Endothelial cell of umbilical vein (primary cell): ENCODE results near the gene ZNF385D. TPM values are rescaled to one million over a fixed set of nuclear protein-coding genes. Genes with fewer than 3 reads are reported as not detected.

Experiments used
- BruUV-seq: library from RNA; stranded (reverse); fragments of 400-500 nt; replicated peaks from 2 replicates; lab custom pipeline; 2021; lab: Mats Ljungman, UMichigan
- CTCF ChIA-PET: fragments of 300-600, 350-600 bp; sonication (Branson Sonifier 250); formaldehyde crosslinking; loops from one replicate; lab custom pipeline; 2021; ENCODE audit warnings: antibody characterized with exemption, inconsistent platforms; lab: Charles Lee
- POLR2A ChIA-PET: fragments of 300-600, 350-600 bp; sonication (Branson Sonifier 250); formaldehyde crosslinking; loops from one replicate; lab custom pipeline; 2021; ENCODE audit warnings: antibody characterized with exemption, inconsistent platforms; lab: Charles Lee
- DNase-seq: peaks from one replicate; pipeline ENCODE4 v3.0.0-alpha.2; 2011; ENCODE audit warnings: low read depth, low spot score
- FAIRE-seq: peaks from 2 replicates; lab custom pipeline; 2011; peaks lifted over from hg19 to GRCh38; lab: Jason Lieb, UNC
- H2AFZ ChIP-seq: 2 replicates; pipeline ENCODE4 v1.6.0; 2012; ENCODE audit warnings: low read depth, low read length, control low read depth, inconsistent platforms
- H3K27ac ChIP-seq: 2 replicates; pipeline ENCODE4 v1.5.1; 2011; ENCODE audit warnings: low read depth, mild to moderate bottlenecking, control low read depth, low read length, moderate library complexity; ENCODE audit not compliant: insufficient read depth
- H3K27me3 ChIP-seq, 2 experiments: 2 replicates each; pipeline versions ENCODE4 v1.6.0 to v1.6.1; 2011; ENCODE audit warnings: low read length in 2 of 2, mixed read lengths in 1 of 2; ENCODE audit not compliant: control insufficient read depth in 2 of 2, insufficient read depth in 2 of 2
- H3K36me3 ChIP-seq, 2 experiments: 2 replicates in 1 of 2; 3 replicates in 1 of 2; pipeline ENCODE4 v1.5.1; 2011; ENCODE audit warnings: low read length in 2 of 2, mild to moderate bottlenecking in 1 of 2, moderate library complexity in 1 of 2; ENCODE audit not compliant: control insufficient read depth in 2 of 2, insufficient read depth in 2 of 2; ENCODE audit errors: extremely low read depth in 1 of 2
- H3K4me1 ChIP-seq: 3 replicates; pipeline ENCODE4 v1.5.1; 2011; ENCODE audit warnings: mild to moderate bottlenecking, low read length; ENCODE audit not compliant: control insufficient read depth, insufficient read depth; ENCODE audit errors: extremely low read depth
- H3K4me2 ChIP-seq: 2 replicates; pipeline ENCODE4 v1.6.1; 2011; ENCODE audit warnings: low read length, control low read depth, mixed read lengths; ENCODE audit not compliant: insufficient read depth
- H3K4me3 ChIP-seq, 3 experiments: fragments of 200-600 bp in 1 of 3; sonication (generic), shearing (Covaris generic) in 1 of 3; replicated peaks in 1 of 3; 2 replicates each; pipeline ENCODE4 v1.5.1; 2011 to 2016; ENCODE audit warnings: control low read depth in 3 of 3, low read length in 3 of 3, mild to moderate bottlenecking in 2 of 3, inconsistent platforms in 1 of 3, low read depth in 1 of 3, moderate library complexity in 1 of 3; ENCODE audit not compliant: insufficient read depth in 1 of 3
- H3K79me2 ChIP-seq: 2 replicates; pipeline ENCODE4 v1.6.0; 2012; ENCODE audit warnings: low read length, inconsistent platforms; ENCODE audit not compliant: control insufficient read depth, insufficient read depth
- H3K9ac ChIP-seq: replicated peaks from 2 replicates; pipeline ENCODE3; 2011; ENCODE audit warnings: low read length, control low read depth; ENCODE audit not compliant: insufficient read depth; ENCODE audit errors: extremely low read depth
- H3K9me1 ChIP-seq: replicated peaks from 3 replicates; pipeline ENCODE4 v1.6.0; 2011; ENCODE audit warnings: mild to moderate bottlenecking, low read length; ENCODE audit not compliant: control insufficient read depth, insufficient read depth; ENCODE audit errors: extremely low read depth
- H3K9me3 ChIP-seq: replicated peaks from 2 replicates; pipeline ENCODE4 v1.5.1; 2012; ENCODE audit warnings: low read length, inconsistent platforms; ENCODE audit not compliant: control insufficient read depth, insufficient read depth
- H4K20me1 ChIP-seq: replicated peaks from 2 replicates; pipeline ENCODE3; 2011; ENCODE audit warnings: mild to moderate bottlenecking, low read length; ENCODE audit not compliant: control insufficient read depth, insufficient read depth; ENCODE audit errors: extremely low read depth
- EZH2 ChIP-seq: IDR thresholded peaks from 2 replicates; pipeline ENCODE4 v1.6.1; 2012; ENCODE audit warnings: borderline replicate concordance, low read depth, mild to moderate bottlenecking, moderate library complexity, low read length, inconsistent platforms; ENCODE audit not compliant: severe bottlenecking
- FOS ChIP-seq: IDR thresholded peaks from 2 replicates; pipeline ENCODE4 v1.6.1; 2011; ENCODE audit warnings: mild to moderate bottlenecking, low read length, moderate library complexity, borderline replicate concordance; ENCODE audit not compliant: insufficient read depth
- GATA2 ChIP-seq: IDR thresholded peaks from 2 replicates; pipeline ENCODE4 v1.7.0; 2011; ENCODE audit warnings: low read depth, mild to moderate bottlenecking, moderate library complexity, mixed read lengths, low read length; ENCODE audit not compliant: insufficient read length, insufficient read depth
- JUN ChIP-seq: IDR thresholded peaks from 2 replicates; pipeline ENCODE4 v1.6.1; 2011; ENCODE audit warnings: borderline replicate concordance, low read depth; ENCODE audit not compliant: insufficient read length, insufficient read depth
- MAX ChIP-seq: IDR thresholded peaks from 2 replicates; pipeline ENCODE4 v1.6.1; 2011; ENCODE audit not compliant: insufficient read depth, insufficient read length
- MYC ChIP-seq: IDR thresholded peaks from one replicate; pipeline ENCODE4 v1.6.1; 2011; ENCODE audit warnings: mild to moderate bottlenecking, low read depth, low read length
- POLR2A ChIP-seq: IDR thresholded peaks from 2 replicates; pipeline ENCODE4 v1.6.1; 2012; ENCODE audit warnings: low read depth, mild to moderate bottlenecking, control low read depth, low read length
- POLR2AphosphoS5 ChIP-seq: IDR thresholded peaks from 2 replicates; pipeline ENCODE4 v1.6.1; 2012; ENCODE audit warnings: low read depth, mild to moderate bottlenecking, control low read depth, low read length, moderate library complexity; ENCODE audit not compliant: insufficient read depth
- dilution Hi-C: fragments of 300-500 bp; cut with MboI; formaldehyde crosslinking; loops from one replicate; pipeline ENCODE4 v1.15.0; 2019; ENCODE audit warnings: low sequenced_read_pairs; ENCODE audit not compliant: extremely low pct_ligation_motif_present
- intact Hi-C: fragments of 100-400 bp; cut with micrococcal nuclease; formaldehyde crosslinking; loops from one replicate; pipeline ENCODE4 v1.10.0; 2022
- polyA plus RNA-seq, 4 experiments: library from polyadenylated mRNA; depleted of rRNA in 3 of 4; stranded (reverse) in 3 of 4; unstranded in 1 of 4; fragments of >200 nt; gene quantifications; 2 replicates each; pipeline versions ENCODE4 v1.2.1 to v1.2.3, GENCODE V29; 2011 to 2012; ENCODE audit warnings: missing spikeins in 1 of 4
- total RNA-seq: library from RNA; stranded (reverse); gene quantifications from 2 replicates; pipeline ENCODE4 v1.2.3, GENCODE V29; 2021
- TF ChIP-seq, protein P1 (sequence below), 2 donors: IDR thresholded peaks; 1 replicate in 1 of 2; 2 replicates in 1 of 2; pipeline ENCODE4 v1.5.1; 2011; ENCODE audit warnings: low read length in 2 of 2, mild to moderate bottlenecking in 2 of 2, moderate library complexity in 2 of 2, control low read depth in 1 of 2, inconsistent platforms in 1 of 2, low read depth in 1 of 2; ENCODE audit not compliant: insufficient read depth in 1 of 2; ENCODE audit errors: extremely low read depth in 1 of 2

ZNF385D gene
- total and polyA plus RNA-seq, 2 donors (not counting 3 experiments of a cell fraction or from before 2014, with no cell fraction given) = not detected

- no peaks in the 10 kb centered on the region for H3K36me3 ChIP-seq
- no peak overlapping the region for H3K27ac ChIP-seq
- TF ChIP-seq POLR2AphosphoS5 = no peak
- TF ChIP-seq MAX = no peak
- TF ChIP-seq FOS = no peak
- TF ChIP-seq POLR2A = no peak
- no peak for TF ChIP-seq EZH2
- TF ChIP-seq JUN = no peak
- TF ChIP-seq, protein P1, sequence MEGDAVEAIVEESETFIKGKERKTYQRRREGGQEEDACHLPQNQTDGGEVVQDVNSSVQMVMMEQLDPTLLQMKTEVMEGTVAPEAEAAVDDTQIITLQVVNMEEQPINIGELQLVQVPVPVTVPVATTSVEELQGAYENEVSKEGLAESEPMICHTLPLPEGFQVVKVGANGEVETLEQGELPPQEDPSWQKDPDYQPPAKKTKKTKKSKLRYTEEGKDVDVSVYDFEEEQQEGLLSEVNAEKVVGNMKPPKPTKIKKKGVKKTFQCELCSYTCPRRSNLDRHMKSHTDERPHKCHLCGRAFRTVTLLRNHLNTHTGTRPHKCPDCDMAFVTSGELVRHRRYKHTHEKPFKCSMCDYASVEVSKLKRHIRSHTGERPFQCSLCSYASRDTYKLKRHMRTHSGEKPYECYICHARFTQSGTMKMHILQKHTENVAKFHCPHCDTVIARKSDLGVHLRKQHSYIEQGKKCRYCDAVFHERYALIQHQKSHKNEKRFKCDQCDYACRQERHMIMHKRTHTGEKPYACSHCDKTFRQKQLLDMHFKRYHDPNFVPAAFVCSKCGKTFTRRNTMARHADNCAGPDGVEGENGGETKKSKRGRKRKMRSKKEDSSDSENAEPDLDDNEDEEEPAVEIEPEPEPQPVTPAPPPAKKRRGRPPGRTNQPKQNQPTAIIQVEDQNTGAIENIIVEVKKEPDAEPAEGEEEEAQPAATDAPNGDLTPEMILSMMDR (IDR thresholded peaks at IDR 0.05; ENCODE audit: extremely low read depth in 1 of 2, insufficient read depth in 1 of 2, low read depth in 1 of 2, low read length in 2 of 2) = no peak
- no peak for TF ChIP-seq MYC
- TF ChIP-seq GATA2 = no peak
- no peaks in the 10 kb centered on the region for H4K20me1 ChIP-seq
- H3K27me3 ChIP-seq = peaks cover 0 to 3% of the 10 kb centered on the region in 2 experiments
- no peak overlapping the region for H3K4me3 ChIP-seq
- H3K4me2 ChIP-seq = no peak overlapping the region
- H3K9ac ChIP-seq = no peak overlapping the region
- no peaks in the 10 kb centered on the region for H3K9me3 ChIP-seq
- no TSS peak for BruUV-seq
- POLR2A ChIA-PET = no interaction called here
- dilution Hi-C loops (no loop called here), intact Hi-C loops (no loop called here)
- no peaks in the 10 kb centered on the region for H3K4me1 ChIP-seq
- DNase-seq = no peak
- peak; percentile 53 for FAIRE-seq
- no peaks in the 10 kb centered on the region for H3K9me1 ChIP-seq
- H2AFZ ChIP-seq = peak overlapping the region; percentile 27
- CTCF ChIA-PET = no interaction called here
- H3K79me2 ChIP-seq = no peaks in the 10 kb centered on the region
Measured at GRCh38 chr3:21738935-21739702, 11.9 kb downstream of the ZNF385D start.
